Ishikawa (cell line): ENCODE results near the gene BORCS6.

Experiments used
- NFIC ChIP-seq: IDR thresholded peaks from 2 replicates; pipeline ENCODE4 v1.6.1; 2012
- TF ChIP-seq, protein P1 (sequence below): IDR thresholded peaks from 2 replicates; pipeline ENCODE4 v1.6.1; 2012; ENCODE audit warnings: low read depth, mild to moderate bottlenecking

DNA sequence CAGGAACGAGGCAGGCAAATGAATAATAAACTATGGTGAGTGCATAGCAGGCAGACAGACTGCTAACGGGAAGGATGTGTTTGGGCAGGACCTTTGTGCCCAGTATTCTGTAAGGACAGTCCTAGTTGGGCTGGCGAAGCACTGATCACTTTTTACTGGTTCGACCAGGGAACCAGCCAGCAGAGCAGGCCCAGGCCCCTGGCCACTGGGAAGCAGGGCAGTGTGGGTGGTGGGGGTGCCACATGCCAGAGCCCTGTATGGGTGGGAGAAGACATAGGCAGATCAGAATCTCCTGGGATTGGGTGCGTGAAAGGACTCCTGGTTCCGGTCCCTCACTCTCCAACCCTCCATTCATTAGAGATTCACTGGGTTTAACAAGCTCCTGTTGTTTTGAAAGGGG, 23.2 kb downstream of the BORCS6 start:
- TF ChIP-seq, protein P1, sequence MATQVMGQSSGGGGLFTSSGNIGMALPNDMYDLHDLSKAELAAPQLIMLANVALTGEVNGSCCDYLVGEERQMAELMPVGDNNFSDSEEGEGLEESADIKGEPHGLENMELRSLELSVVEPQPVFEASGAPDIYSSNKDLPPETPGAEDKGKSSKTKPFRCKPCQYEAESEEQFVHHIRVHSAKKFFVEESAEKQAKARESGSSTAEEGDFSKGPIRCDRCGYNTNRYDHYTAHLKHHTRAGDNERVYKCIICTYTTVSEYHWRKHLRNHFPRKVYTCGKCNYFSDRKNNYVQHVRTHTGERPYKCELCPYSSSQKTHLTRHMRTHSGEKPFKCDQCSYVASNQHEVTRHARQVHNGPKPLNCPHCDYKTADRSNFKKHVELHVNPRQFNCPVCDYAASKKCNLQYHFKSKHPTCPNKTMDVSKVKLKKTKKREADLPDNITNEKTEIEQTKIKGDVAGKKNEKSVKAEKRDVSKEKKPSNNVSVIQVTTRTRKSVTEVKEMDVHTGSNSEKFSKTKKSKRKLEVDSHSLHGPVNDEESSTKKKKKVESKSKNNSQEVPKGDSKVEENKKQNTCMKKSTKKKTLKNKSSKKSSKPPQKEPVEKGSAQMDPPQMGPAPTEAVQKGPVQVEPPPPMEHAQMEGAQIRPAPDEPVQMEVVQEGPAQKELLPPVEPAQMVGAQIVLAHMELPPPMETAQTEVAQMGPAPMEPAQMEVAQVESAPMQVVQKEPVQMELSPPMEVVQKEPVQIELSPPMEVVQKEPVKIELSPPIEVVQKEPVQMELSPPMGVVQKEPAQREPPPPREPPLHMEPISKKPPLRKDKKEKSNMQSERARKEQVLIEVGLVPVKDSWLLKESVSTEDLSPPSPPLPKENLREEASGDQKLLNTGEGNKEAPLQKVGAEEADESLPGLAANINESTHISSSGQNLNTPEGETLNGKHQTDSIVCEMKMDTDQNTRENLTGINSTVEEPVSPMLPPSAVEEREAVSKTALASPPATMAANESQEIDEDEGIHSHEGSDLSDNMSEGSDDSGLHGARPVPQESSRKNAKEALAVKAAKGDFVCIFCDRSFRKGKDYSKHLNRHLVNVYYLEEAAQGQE, result no peak
- TF ChIP-seq NFIC, result no peak
